SH-SY5Y (cell line): Measurements from ENCODE around the gene SMYD3.

Experiments
- GATA2 ChIP-seq: IDR thresholded peaks from 2 replicates; pipeline ENCODE4 v1.6.1; 2011; ENCODE audit warnings: mild to moderate bottlenecking, low read depth, low read length
- GATA3 ChIP-seq: IDR thresholded peaks from 2 replicates; pipeline ENCODE4 v1.6.1; 2011; ENCODE audit warnings: low read depth, mild to moderate bottlenecking, low read length, moderate library complexity

DNA sequence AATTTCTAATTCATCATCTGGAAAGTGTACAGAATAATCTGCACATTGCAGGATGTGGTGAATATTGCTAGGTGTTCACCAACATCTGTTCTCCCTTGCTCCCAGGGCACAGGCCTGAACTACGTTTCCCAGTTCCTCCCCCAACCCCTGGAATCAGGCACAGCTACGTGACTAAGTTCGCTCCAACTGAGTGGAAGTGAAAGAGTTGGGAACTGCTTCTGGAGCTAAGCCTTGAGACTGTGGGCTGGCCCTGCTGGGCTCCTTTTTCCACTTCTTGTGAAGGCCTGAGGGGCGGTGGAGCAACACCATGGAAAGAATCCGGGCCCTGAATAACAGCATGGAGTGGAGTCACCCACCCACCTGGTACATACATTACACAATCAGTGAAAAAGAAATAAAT is 534.6 kb downstream of the SMYD3 start:
- TF ChIP-seq GATA2 (no peak), GATA3 (no peak)
